Fibroblast of the aortic adventitia (primary cell): ENCODE results near the gene SELENOV. TPM values are rescaled to one million over a fixed set of nuclear protein-coding genes. Genes with fewer than 3 reads are reported as not detected.
A peak's percentile ranks its signal among the peaks of the same experiment; 100 is the strongest.

Experiments
- DNase-seq: peaks from one replicate; pipeline ENCODE4 v3.0.0-alpha.2; 2010; ENCODE audit warnings: low read depth
- H3K4me3 ChIP-seq: 2 replicates; pipeline ENCODE4 v1.5.1; 2011; ENCODE audit warnings: low read depth, mild to moderate bottlenecking, control low read depth, low read length, moderate library complexity
- total RNA-seq: library from RNA; depleted of rRNA; stranded (reverse); fragments of >200 nt; gene quantifications from 2 replicates; pipeline ENCODE4 v1.2.3, GENCODE V29; 2012; ENCODE audit warnings: low replicate concordance
- TF ChIP-seq, protein P1 (sequence below): IDR thresholded peaks from 2 replicates; pipeline ENCODE4 v1.5.1; 2011; ENCODE audit warnings: mild to moderate bottlenecking, low read length, control low read depth, inconsistent platforms; ENCODE audit not compliant: insufficient read depth

SELENOV gene
- total RNA-seq, 1 donor, result not detected

DNA sequence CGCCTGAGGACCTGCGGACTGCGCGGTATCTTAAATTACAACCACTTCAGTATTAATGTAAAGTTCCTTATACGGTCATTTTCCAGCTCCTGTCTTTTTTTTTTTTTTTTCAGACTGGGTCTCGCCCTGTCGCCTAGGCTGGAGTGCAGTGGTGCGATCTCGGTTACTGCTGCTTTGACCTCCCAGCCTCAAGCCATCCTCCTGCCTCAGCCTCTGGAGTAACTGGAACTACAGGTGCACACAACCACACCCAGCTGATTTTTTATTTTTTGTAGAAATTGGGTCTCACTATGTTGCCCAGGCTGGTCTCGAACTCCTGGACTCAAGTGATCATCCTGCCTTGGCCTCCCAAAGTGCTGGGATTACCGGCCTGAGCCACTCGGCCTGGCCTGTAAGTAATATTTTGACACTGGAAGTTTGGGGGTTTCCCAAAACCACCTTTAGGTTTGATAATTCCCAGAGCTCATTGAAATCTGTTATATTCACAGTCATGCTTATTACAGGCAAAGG is 18.1 kb downstream of the SELENOV start:
- no peak overlapping the region for H3K4me3 ChIP-seq

DNA sequence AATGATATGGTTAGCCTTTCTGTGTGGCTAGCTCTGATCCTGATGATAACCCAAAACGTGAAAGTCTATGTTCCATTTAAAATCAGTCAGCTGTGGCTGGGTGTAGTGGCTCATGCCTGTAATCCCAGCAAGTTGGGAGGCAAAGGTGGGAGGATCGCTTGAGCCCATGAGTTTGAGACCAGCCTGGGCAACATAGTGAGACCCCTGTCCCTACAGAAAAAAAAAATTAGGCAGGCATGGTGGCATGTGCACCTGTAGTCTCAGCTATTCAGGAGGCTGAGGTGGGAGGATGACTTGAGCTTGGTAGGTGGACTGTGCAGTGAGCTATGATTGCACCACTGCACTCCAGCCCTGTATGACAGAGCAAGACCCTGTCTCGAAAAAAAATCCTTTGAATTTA is 18.9 kb downstream of the SELENOV start:
- TF ChIP-seq, protein P1, sequence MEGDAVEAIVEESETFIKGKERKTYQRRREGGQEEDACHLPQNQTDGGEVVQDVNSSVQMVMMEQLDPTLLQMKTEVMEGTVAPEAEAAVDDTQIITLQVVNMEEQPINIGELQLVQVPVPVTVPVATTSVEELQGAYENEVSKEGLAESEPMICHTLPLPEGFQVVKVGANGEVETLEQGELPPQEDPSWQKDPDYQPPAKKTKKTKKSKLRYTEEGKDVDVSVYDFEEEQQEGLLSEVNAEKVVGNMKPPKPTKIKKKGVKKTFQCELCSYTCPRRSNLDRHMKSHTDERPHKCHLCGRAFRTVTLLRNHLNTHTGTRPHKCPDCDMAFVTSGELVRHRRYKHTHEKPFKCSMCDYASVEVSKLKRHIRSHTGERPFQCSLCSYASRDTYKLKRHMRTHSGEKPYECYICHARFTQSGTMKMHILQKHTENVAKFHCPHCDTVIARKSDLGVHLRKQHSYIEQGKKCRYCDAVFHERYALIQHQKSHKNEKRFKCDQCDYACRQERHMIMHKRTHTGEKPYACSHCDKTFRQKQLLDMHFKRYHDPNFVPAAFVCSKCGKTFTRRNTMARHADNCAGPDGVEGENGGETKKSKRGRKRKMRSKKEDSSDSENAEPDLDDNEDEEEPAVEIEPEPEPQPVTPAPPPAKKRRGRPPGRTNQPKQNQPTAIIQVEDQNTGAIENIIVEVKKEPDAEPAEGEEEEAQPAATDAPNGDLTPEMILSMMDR, result no peak
- no peak overlapping the region for H3K4me3 ChIP-seq
- DNase-seq, result no peak

More for the DNA sequence above, 18.1 kb downstream of the SELENOV start:
- TF ChIP-seq, protein P1, result no peak
- no peak for DNase-seq

DNA sequence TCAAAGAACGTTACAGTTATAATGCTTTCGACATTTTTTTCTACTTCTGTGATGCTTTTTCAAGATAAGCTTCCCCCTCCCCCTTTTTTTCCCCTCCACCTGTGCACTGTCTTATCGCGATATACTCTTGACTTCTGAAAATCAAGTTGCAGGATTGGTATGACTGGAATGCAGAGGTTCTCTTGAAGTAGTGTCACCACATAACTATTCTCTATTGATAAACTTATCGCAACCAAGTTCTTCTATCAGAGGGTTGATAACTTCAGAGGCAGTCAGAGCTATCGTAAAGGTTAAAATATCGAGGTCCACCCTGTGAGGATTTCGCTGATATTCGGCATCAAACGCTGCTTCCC is 24.2 kb downstream of the SELENOV start:
- peak; percentile 53 for DNase-seq
- TF ChIP-seq, protein P1, result no peak
- H3K4me3 ChIP-seq, result peak overlapping the region; percentile 94

DNA sequence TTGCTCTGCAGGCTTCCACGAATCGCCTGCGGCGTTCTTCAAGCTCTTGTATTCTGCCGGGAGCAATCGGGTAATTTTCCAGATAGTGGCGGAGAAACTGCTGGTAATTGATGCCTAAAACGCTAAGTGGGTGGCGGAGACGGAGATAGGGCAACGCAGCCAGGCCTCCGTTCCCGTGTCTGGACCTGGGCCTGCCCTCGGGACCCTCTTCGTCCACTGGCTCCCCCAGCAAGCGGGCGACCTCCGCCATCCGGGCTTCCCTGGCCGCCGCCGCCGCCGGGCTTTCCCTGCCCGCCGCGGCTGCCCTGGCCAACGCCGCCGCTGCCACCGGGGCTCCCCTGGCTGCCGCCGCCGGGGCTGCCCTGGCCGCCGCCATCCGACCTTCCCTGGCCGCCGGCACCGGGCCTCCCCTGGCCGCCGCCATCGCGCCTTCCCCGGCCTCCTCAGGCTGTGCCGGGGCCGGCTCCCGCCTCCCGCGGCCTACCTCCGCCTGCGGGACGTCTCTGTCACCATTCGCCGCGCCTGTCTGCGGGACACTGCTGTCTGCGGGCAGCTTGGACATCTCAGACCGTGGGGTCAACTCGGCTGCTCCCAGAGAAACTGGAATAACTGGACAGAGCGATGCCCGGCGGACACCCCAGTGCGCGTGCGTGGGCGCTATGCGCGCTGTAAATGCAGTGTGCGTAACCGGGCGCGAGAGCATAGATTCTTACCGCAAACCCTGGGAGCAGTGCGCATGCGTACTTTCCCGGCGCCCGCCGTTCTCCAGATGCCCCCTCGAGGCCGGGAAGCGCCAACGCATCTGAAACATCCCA is 24.8 kb downstream of the SELENOV start, which contains the start of gene EID2:
Gene EID2 (minus strand): TSS at position 644 of the 815 bp plus-strand sequence. CDS start 82 bp downstream, at position 562.
- peak; percentile 95 for DNase-seq
- H3K4me3 ChIP-seq, result peak within 1 kb of the TSS; percentile 94
- TF ChIP-seq, protein P1, result peak; percentile 83

DNA sequence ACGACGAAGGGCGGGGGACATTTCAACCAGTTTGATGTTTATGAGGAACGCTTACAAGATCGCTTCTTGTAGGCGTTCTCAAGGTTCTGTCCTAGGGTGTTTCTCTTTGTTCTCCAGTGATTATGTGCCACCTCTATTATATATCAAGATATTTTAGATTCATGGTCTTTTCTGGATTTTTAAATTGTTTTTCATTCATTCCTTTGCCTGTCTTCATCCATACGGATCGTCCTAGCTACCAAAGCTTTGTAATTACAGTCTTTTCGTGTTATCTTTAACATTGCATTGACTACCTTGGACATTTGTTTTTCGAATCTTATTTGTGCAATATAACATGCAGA is 25.4 kb downstream of the SELENOV start:
- TF ChIP-seq, protein P1, result no peak
- DNase-seq, result no peak
- H3K4me3 ChIP-seq, result peak overlapping the region; percentile 35

DNA sequence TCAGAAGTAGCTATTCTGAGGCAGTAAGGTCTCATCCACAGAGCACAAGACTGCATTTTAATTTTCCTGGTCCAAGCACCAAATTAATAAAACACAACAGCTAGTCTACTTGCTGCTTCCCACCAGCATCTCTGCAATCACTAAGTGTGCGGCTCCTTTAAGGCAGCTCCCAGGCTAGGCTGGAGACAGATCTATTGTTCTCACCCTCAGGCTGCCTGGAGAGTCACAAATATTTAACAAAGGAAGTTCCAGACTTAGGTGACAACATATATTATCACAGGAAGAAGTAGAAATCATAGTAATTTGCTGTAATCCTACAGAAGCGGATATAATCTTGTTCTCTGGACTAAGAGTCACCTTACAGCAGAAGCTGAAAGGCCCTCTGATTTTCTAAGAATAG is 27.3 kb downstream of the SELENOV start:
- H3K4me3 ChIP-seq, result no peak overlapping the region
- TF ChIP-seq, protein P1, result no peak
- no peak for DNase-seq
